Sigmoid colon (tissue), 4 donors: ENCODE results near the gene SPANXA1.
"Not testable (repeated sequence)": the region's sequence is repeated elsewhere in the genome, so short reads cannot be mapped to it uniquely, and the experiment has no call there.

Experiments
- CTCF ChIP-seq, 4 experiments: fragments of 450-650 bp in 3 of 4; fragments of 200-600 bp in 1 of 4; IDR thresholded peaks; one replicate each; pipeline ENCODE4 v1.5.1; 2016 to 2019; ENCODE audit warnings: antibody characterized with exemption in 4 of 4, mild to moderate bottlenecking in 3 of 4, moderate library complexity in 2 of 4
- EP300 ChIP-seq, 4 donors: sonication (generic); formaldehyde crosslinking; IDR thresholded peaks; one replicate each; pipeline ENCODE4 v1.6.1; 2017; ENCODE audit warnings: antibody characterized with exemption in 4 of 4
- POLR2A ChIP-seq, 2 donors: fragments of 450-650 bp; IDR thresholded peaks; one replicate each; pipeline ENCODE4 v1.6.1; 2016; ENCODE audit warnings: antibody characterized with exemption in 2 of 2, mild to moderate bottlenecking in 2 of 2, moderate library complexity in 2 of 2
- POLR2AphosphoS5 ChIP-seq, 4 donors: sonication (generic); formaldehyde crosslinking; IDR thresholded peaks; one replicate each; pipeline ENCODE4 v1.6.1; 2017; ENCODE audit warnings: antibody characterized with exemption in 4 of 4

- TF ChIP-seq POLR2AphosphoS5, CTCF, POLR2A, EP300 (IDR thresholded peaks at IDR 0.05): not testable (repeated sequence)
These were observed 4.9 kb upstream of the SPANXA1 start, which contains the start of gene SPANXA2 for GRCh38 chrX:141589408-141589807.
